Suprapubic skin (tissue), 4 donors: ENCODE data around the gene CDK5R1. TPM values are rescaled to one million over a fixed set of nuclear protein-coding genes. Genes with fewer than 3 reads are reported as not detected.

Experiments used
- DNase-seq, 2 donors: peaks; one replicate each; pipeline ENCODE4 v3.0.0-alpha.2; 2019; ENCODE audit warnings: low spot score in 2 of 2
- H3K27ac ChIP-seq: fragments of 200-600 bp; sonication (generic); one replicate; pipeline ENCODE4 v1.5.1; 2019
- H3K27me3 ChIP-seq: fragments of 200-600 bp; sonication (generic); one replicate; pipeline ENCODE4 v1.5.1; 2019
- H3K36me3 ChIP-seq: fragments of 200-600 bp; sonication (generic); one replicate; pipeline ENCODE4 v1.5.1; 2019
- H3K4me1 ChIP-seq: fragments of 200-600 bp; sonication (generic); one replicate; pipeline ENCODE4 v1.5.1; 2019
- H3K4me3 ChIP-seq: fragments of 200-600 bp; sonication (generic); one replicate; pipeline ENCODE4 v1.5.1; 2019; ENCODE audit warnings: mild to moderate bottlenecking
- H3K9me3 ChIP-seq: fragments of 200-600 bp; sonication (generic); one replicate; pipeline ENCODE4 v1.5.1; 2019
- CTCF ChIP-seq, 2 donors: fragments of 200-600 bp in 1 of 2; fragments of 450-650 bp in 1 of 2; sonication (generic) in 1 of 2; IDR thresholded peaks; one replicate each; pipeline ENCODE4 v1.5.1; 2016 to 2019; ENCODE audit warnings: antibody characterized with exemption in 2 of 2, mild to moderate bottlenecking in 1 of 2, moderate library complexity in 1 of 2
- EP300 ChIP-seq: sonication (generic); formaldehyde crosslinking; IDR thresholded peaks from one replicate; pipeline ENCODE4 v1.6.1; 2017; ENCODE audit warnings: antibody characterized with exemption
- POLR2A ChIP-seq, 2 donors: fragments of 450-650 bp; IDR thresholded peaks; one replicate each; pipeline ENCODE4 v1.6.1; 2017; ENCODE audit warnings: antibody characterized with exemption in 2 of 2, mild to moderate bottlenecking in 2 of 2, moderate library complexity in 2 of 2
- POLR2AphosphoS5 ChIP-seq, 3 donors: sonication (generic); formaldehyde crosslinking; IDR thresholded peaks; one replicate each; pipeline ENCODE4 v1.6.1; 2017; ENCODE audit warnings: antibody characterized with exemption in 3 of 3
- WGBS: methylation state at CpG from one replicate; pipeline ENCODE4 v1.1.5; 2018; 5-methylcytosine and 5-hydroxymethylcytosine counted together
- total RNA-seq, 4 donors: library from RNA; depleted of rRNA; stranded (reverse); fragments of >200 nt; gene quantifications; one replicate each; pipeline ENCODE4 v1.1.0, GENCODE V29; 2016

CDK5R1 gene
- total RNA-seq, 4 donors from 2014 or later = 3.5 to 6.9 (median 5.5) TPM

GRCh38 chr17:32493976-32494513 lies 7.3 kb downstream of the CDK5R1 start:
- H3K27me3 ChIP-seq = no peaks in the 10 kb centered on the region
- H3K27ac ChIP-seq = no peak overlapping the region
- 87% methylated on average over 10 of the region's 11 CpGs for WGBS
- peaks cover 5% of the 10 kb centered on the region for H3K4me1 ChIP-seq
- TF ChIP-seq POLR2AphosphoS5 (IDR thresholded peaks at IDR 0.05) (no peak), POLR2A (IDR thresholded peaks at IDR 0.05) (no peak), CTCF (IDR thresholded peaks at IDR 0.05) (no peak), EP300 (no peak)
- H3K36me3 ChIP-seq = no peaks in the 10 kb centered on the region
- no peak overlapping the region for H3K4me3 ChIP-seq
- no peak for DNase-seq
- H3K9me3 ChIP-seq = no peaks in the 10 kb centered on the region

- peaks cover 4% of the 10 kb centered on the region for H3K4me1 ChIP-seq
- H3K9me3 ChIP-seq = no peaks in the 10 kb centered on the region
- peak in 1 of 2 donors; percentile 76 for DNase-seq
- WGBS = 85% methylated on average over 22 of the region's 34 CpGs
- TF ChIP-seq POLR2A (IDR thresholded peaks at IDR 0.05) = no peak
- TF ChIP-seq CTCF (IDR thresholded peaks at IDR 0.05) = no peak
- TF ChIP-seq POLR2AphosphoS5 (IDR thresholded peaks at IDR 0.05) = no peak
- TF ChIP-seq EP300 = no peak
- H3K27ac ChIP-seq = no peak overlapping the region
- no peak overlapping the region for H3K4me3 ChIP-seq
- H3K36me3 ChIP-seq = no peaks in the 10 kb centered on the region
- no peaks in the 10 kb centered on the region for H3K27me3 ChIP-seq
Observed at GRCh38 chr17:32494621-32495358, 8.0 kb downstream of the CDK5R1 start.

GRCh38 chr17:32495359-32496231 lies 8.8 kb downstream of the CDK5R1 start:
- Histone ChIP-seq H3K36me3 (no peaks in the 10 kb centered on the region), H3K4me1 (no peaks in the 10 kb centered on the region), H3K27ac (no peak overlapping the region), H3K9me3 (no peaks in the 10 kb centered on the region), H3K4me3 (no peak overlapping the region), H3K27me3 (no peaks in the 10 kb centered on the region)
- 49% methylated on average over 17 of the region's 45 CpGs for WGBS
- TF ChIP-seq CTCF (IDR thresholded peaks at IDR 0.05) (no peak), EP300 (no peak), POLR2A (IDR thresholded peaks at IDR 0.05) (no peak), POLR2AphosphoS5 (IDR thresholded peaks at IDR 0.05) (no peak)
- DNase-seq = peak in 1 of 2 donors; percentile 80

GRCh38 chr17:32496395-32497073 lies 9.7 kb downstream of the CDK5R1 start:
- TF ChIP-seq CTCF (IDR thresholded peaks at IDR 0.05) (no peak), POLR2AphosphoS5 (IDR thresholded peaks at IDR 0.05) (no peak), POLR2A (IDR thresholded peaks at IDR 0.05) (no peak), EP300 (no peak)
- DNase-seq = no peak
- WGBS = 90% methylated on average over 12 of the region's 16 CpGs
- Histone ChIP-seq H3K4me1 (no peaks in the 10 kb centered on the region), H3K27me3 (no peaks in the 10 kb centered on the region), H3K9me3 (no peaks in the 10 kb centered on the region), H3K27ac (no peak overlapping the region), H3K36me3 (no peaks in the 10 kb centered on the region), H3K4me3 (no peak overlapping the region)
